GM12865 (cell line): ENCODE results near the gene CUL2.
"Not testable (repeated sequence)": the region's sequence is repeated elsewhere in the genome, so short reads cannot be mapped to it uniquely, and the experiment has no call there.

Source experiments
- DNase-seq: peaks from one replicate; pipeline ENCODE4 v3.0.0; 2010; ENCODE audit warnings: low read depth
- H3K4me3 ChIP-seq: 2 replicates; pipeline ENCODE4 v1.5.1; 2011; ENCODE audit warnings: mild to moderate bottlenecking, low read depth, low read length, control low read depth
- TF ChIP-seq, protein P1 (sequence below): IDR thresholded peaks from 2 replicates; pipeline ENCODE4 v1.5.1; 2011; ENCODE audit warnings: low read length, control low read depth, low read depth, inconsistent platforms; ENCODE audit not compliant: insufficient read depth; ENCODE audit errors: missing control alignments

Gene CUL2

DNA sequence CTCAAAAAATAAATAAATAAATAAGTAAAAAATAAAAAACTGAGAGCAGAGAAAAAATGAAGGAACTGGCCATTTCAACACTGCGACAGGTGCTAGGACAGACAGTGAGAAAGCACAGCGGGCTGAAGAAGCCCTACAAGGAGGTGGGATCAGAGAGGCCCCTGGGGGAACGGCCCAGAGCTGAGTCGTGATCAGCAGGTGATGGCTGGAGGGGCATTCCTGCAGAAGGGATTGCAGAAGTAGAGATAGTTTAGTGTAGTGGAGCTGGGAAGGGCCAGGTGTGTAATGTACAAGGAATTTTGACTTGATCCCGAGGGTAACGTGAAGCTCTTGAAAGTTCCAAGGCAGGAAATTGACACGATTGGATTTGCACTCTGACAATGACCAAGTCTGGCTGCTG, 112.1 kb downstream of the CUL2 start:
- no peak overlapping the region for H3K4me3 ChIP-seq
- no peak for DNase-seq
- TF ChIP-seq, protein P1, sequence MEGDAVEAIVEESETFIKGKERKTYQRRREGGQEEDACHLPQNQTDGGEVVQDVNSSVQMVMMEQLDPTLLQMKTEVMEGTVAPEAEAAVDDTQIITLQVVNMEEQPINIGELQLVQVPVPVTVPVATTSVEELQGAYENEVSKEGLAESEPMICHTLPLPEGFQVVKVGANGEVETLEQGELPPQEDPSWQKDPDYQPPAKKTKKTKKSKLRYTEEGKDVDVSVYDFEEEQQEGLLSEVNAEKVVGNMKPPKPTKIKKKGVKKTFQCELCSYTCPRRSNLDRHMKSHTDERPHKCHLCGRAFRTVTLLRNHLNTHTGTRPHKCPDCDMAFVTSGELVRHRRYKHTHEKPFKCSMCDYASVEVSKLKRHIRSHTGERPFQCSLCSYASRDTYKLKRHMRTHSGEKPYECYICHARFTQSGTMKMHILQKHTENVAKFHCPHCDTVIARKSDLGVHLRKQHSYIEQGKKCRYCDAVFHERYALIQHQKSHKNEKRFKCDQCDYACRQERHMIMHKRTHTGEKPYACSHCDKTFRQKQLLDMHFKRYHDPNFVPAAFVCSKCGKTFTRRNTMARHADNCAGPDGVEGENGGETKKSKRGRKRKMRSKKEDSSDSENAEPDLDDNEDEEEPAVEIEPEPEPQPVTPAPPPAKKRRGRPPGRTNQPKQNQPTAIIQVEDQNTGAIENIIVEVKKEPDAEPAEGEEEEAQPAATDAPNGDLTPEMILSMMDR = no peak

DNA sequence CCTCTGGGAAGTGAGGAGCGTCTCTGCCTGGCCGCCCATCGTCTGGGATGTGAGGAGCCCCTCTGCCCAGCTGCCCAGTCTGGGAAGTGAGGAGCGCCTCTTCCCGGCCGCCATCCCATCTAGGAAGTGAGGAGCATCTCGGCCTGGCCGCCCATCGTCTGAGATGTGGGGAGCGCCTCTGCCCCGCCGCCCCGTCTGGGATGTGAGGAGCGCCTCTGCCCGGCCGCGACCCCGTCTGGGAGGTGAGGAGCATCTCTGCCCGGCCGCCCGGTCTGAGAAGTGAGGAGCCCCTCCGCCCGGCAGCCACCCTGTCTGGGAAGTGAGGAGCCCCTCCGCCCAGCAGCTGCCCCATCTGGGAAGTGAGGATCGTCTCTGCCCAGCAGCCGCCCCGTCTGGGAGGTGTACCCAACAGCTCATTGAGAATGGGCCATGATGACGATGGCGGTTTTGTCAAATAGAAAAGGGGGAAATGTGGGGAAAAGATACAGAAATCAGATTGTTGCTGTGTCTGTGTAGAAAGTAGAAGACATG, 113.7 kb downstream of the CUL2 start:
- H3K4me3 ChIP-seq, DNase-seq: not testable (repeated sequence)

DNA sequence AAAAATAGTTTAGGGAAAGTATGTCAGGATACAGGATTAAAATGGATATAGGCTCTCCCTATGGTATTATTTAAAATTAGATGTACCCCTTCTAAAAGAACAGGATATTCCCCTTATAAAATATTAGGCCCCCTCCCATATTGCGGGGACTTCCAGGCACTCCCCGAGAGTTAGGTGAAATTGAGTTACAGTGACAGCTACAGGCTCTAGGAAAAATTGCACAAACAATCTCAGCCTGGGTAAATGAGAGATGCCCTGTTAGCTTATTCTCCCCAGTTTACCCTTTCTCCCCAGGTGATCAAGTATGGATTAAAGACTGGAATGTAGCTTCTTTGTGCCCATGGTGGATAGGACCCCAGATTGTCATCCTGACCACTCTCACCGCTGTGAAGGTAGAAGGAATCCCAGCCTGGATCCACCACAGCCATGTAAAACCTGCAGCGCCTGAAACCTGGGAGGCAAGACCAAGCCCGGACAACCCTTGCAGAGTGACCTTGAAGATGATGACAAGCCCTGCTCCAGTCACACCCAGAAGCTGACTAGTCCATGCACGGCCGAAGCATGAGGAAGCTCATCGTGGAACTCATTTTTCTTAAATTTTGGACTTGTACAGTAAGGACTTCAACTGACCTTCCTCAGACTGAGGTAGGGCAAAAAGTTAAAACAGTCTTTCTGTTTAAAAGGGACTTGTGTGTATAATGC, 115.6 kb downstream of the CUL2 start:
- DNase-seq, H3K4me3 ChIP-seq: not testable (repeated sequence)

DNA sequence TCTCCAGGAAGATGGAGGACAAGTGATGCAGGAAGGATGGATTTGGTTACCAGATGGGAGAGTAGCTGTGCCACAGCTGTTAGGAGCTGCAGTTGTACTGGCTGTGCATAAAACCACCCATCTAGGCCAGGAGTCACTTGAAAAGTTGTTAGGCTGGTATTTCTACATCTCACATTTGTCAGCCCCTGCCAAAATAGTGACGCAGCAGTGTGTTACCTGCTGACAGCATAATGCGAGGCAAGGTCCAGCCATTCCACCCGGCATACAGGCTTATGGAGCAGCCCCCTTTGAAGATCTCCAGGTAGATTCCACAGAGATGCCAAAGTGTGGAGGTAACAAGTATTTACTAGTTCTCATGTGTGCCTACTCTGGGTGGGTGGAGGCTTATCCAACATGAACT, 116.4 kb downstream of the CUL2 start:
- not testable (repeated sequence) for DNase-seq, H3K4me3 ChIP-seq

DNA sequence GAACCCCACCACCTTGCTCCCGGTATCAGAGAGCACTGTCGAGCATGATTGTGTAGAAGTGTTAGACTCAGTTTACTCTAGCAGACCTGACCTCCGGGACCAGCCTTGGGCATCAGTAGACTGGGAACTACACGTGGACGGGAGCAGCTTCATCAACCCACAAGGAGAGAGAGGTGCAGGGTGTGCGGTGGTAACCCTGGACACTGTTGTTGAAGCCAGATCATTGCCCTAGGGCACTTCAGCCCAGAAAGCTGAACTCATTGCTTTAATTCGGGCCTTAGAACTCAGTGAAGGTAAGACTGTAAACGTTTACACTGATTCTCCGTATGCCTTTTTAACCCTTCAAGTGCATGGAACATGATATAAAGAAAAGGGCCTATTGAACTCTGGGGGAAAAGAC, 117.0 kb downstream of the CUL2 start:
- not testable (repeated sequence) for DNase-seq

DNA sequence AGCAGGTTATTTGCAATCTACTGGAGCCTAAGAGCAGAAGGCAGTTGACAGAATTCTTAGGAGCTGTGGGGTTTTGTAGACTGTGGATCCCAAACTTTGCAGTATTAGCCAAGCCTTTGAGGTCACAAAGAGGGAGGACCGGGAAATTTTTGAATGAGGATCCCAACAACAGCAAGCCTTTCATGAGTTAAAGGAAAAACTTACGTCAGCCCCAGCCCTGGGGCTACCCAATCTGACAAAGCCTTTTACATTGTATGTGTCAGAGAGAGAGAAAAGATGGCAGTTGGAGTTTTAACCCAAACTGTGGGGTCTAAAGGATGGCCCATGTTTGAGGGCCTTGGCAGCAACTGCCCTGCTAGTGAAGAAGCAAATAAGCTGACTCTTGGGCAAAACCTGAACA, 117.5 kb downstream of the CUL2 start:
- not testable (repeated sequence) for DNase-seq, H3K4me3 ChIP-seq

More for the DNA sequence above, 117.0 kb downstream of the CUL2 start:
- not testable (repeated sequence) for H3K4me3 ChIP-seq

DNA sequence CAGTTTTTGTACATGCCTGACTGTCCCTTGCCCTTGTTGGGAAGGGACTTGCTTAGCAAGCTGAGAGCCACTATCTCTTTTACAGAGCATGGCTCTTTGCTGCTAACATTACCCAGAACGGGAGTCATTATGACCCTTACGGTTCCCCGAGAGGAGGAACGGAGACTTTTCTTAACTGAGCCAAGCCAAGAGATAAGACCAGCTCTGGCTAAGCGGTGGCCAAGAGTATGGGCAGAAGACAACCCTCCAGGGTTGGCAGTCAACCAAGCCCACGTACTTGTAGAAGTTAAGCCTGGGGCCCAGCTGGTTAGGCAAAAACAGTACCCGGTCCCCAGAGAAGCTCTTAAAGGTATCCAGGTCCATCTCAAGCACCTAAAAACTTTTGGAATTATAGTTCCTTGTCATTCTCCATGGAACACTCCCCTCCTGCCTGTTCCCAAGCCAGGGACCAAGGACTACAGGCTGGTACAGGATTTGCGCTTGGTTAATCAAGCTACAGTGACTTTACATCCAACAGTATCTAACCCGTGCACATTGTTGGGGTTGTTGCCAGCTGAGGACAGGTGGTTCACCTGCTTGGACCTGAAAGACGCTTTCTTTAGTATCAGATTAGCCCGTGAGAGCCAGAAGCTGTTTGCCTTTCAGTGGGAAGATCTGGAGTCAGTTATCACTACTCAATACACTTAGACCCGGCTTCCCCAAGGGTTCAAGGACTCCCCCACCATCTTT, 118.4 kb downstream of the CUL2 start:
- not testable (repeated sequence) for H3K4me3 ChIP-seq, DNase-seq

DNA sequence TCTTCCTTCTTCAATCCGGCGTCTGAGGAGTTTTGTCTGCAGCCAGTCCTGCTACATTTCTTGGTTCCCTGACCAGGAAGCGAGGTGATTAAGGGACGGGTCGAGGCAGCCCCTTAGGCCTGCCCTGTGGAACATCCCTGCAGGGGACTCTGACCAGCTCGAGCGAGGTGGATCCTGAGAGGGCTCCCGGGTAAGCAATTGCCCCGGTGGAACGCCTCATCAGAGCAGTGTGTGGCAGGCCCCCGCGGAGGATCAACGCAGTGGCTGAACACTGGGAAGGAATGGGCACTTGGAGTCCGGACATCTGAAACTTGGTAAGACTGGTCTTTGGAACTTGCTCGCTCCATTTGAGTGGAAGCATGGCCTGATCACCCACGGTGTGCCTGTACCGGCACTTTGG, 121.0 kb downstream of the CUL2 start:
- no peak for DNase-seq
- H3K4me3 ChIP-seq = no peak overlapping the region
- TF ChIP-seq, protein P1 = no peak

DNA sequence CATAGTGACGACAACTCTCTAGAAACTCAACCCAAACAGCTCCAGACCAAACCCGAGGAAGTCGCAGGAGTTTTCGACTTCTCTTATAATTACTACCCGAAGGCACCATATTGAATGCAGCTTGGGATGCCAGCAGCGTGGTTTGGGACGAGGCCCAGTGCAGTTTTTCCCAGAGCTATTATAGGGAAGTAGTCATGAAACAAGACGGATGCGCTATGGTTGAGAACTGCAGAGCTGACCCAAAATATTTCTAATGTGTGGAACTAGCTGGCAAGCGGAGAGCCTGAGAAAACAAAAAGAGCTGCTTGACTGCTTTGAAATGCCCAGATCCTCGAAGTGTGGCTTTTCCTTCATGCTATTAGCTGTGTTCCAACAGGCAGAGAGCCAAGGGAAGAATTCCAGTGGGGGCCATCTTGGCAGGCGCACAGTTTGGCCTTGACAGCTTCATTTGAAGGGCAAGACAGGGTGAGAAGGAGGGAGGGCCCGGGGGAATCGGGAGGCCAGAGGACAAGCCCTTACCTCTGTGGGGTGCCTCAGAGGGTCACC, 122.7 kb downstream of the CUL2 start:
- no peak for DNase-seq
- no peak overlapping the region for H3K4me3 ChIP-seq
- TF ChIP-seq, protein P1 = no peak

DNA sequence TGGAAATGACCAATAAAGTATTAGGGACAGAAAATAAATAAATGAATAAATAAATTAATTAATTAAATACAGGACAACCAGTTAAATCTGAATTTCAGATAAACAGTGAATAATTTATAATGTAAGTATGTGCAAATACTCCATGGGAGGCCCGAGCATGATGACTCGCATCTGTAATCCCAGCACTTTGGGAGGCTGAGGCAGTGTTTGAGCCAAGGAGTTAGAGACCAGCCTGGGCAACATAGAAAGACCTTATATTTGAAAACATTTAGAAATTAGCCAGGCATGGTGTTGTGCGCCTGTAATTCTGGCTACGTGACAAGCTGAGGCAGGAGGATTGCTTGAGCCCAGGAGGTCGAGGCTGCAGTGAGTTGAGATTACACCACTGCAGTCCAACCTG, 123.7 kb downstream of the CUL2 start:
- TF ChIP-seq, protein P1 = no peak
- H3K4me3 ChIP-seq = no peak overlapping the region
- no peak for DNase-seq
